HG02981 (cell line): Measurements from ENCODE around the gene TNS3.

Experiments used
- ATAC-seq: cut with Tn5 transposase; IDR thresholded peaks from one replicate; pipeline ENCODE4 v1.9.1; 2021; ENCODE audit warnings: mild to moderate bottlenecking, moderate library complexity; ENCODE audit not compliant: unreplicated experiment

TNS3 gene

DNA sequence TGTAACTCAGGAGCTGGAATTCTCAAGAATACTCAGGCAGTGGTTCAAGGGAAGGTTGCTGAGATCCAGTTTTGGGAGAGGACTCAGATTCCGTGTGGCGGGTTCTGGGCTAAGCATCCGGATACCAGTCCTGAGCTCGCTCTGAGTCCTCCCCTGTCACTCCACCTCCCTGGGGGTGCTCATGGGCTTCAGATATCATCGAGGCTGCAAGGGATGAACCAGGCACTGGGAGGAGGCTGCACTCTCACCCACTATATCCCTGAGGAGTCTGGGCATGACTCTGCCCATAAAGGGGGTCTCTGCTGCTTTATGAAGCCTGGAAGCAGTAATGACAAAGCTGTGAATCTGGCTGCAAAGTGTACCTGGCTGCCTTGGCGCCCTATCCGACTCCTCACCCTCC lies 188.5 kb downstream of the TNS3 start:
- ATAC-seq: no peak

DNA sequence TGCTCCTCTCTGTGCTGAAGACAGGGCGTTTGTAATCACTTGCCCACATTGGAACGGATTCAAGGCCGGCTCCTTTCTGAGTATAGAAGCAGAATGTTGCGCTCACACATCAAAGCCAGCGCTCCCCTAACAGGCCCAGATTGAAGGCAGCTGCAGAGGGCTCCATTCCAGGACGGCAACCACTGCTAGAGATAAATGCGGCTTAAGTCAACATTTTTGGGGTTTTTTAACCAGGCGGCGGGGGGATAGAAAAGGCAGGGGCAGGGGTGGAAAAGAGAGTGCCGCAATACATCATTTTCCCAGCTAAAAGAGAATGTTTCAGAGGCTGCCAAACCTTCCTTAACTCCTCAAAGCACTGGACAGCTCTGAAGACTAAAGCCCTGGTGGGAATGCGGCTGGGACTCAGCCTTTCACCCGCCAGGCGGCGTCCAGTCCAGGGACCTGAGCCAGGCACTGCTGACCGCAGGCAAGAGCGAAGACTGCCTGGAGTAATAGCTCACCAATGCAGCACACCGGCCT lies 189.6 kb downstream of the TNS3 start:
- ATAC-seq: no peak

- ATAC-seq: no peak
These were observed 190.2 kb downstream of the TNS3 start for GRCh38 chr7:47391726-47392125.

DNA sequence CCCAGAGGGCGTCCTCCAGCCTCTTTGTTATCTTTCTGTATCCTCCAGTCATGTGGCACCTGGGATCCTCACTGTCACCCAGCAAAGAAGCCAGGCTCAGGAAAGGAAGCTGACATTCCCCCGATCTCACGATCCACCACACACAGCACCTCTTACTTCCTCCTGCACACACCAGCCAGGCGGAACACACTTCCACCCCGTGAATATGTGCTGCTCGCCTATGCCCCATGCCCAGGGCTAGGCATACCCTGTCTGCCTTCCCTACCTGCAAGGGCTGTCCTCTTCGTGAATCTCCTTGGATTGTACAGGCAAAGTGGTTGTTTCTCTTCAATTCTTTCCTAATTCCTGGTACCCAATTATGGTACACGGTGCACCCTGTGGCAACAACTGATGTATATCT lies 191.0 kb downstream of the TNS3 start:
- ATAC-seq: no peak

GRCh38 chr7:47389923-47390630 lies 191.8 kb downstream of the TNS3 start:
- ATAC-seq: no peak

DNA sequence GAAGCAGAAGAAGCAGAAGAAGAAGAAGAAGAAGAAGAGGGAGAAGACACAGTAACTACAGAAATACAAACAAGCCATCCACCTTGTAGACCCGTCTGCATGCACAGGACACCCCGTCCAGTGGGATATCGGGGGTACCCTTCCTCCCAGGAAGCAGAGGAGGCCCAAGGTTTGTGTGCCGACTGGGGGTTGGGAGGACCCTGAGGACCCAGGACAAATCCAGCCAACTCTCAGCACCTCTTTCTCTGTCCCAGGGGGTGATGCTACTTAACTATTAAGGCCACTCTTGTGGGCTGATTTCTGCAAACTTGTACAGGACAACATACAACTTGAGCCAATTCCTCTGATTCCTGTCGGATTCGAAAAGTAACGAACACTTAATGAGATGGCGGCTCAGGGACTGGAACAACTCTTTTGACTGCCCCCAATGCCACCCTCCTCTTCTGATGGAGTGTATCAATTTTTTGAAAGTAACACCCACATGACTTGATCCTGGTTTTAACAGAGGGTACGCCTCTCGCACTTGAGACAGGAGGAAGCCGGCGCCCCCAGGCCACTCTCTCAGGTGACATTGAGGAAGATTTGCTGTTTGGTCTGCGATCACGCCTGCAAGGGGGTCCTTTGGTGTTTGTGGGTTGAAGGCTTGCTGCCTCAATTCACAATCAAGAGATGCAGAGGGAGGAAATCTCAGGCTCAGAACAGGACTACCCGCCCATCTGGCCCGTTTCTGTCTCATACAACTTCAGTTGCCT lies 192.6 kb downstream of the TNS3 start:
- no peak for ATAC-seq

- ATAC-seq: no peak
These were observed 194.4 kb downstream of the TNS3 start for GRCh38 chr7:47387506-47387905.

DNA sequence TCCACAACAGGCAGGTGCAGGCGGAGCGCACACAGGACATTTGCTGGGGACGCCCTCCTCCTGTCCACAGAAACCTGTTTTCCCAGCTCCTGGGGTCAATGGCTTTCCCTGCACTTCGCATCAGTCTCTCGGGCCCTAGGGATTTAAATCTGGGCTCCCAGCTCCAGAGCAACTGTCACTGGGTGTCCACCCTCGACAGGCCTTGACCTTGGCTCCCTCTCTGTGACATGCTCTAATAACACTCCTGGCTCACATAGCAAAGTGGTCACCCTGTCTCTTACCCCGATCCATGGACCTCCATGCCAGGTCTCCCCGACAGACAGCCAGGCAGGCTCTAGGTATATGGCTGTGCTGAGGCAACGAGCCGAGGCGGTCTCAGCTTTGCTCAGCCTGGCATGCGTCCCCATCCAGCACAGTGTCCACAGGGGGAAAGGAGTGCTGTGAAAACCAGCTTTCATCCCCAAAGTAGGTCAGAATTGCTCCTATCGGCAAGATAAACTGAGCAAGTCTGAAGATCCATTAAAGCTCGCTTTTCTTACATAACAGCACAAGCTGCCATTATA lies 195.6 kb downstream of the TNS3 start:
- ATAC-seq: no peak

DNA sequence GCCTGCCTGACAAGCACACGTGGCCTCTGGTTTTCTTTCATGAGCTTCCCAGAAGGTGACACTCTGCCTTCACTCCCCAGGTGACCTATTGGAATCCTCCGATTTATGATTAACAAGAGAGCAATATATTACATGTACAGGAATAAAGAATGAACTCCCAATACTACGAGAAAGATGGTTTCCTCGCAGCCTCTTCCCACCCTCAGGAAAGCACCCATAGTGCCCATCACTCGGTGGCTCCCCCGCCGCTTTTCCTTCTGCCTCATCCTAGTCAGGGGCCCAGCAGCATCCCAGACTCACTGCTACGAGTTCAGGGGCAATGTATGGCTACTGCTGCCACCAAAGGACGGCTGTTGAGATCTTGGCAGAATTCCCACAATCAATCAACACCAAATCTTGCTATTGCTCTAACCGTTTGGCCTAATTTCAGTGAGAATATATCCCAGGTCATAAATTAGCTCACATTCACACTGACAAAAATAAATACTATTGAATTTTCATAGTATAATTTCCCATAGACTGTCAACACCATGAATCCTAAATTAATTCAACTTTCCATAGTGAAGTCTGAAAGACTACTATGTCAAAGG lies 196.3 kb downstream of the TNS3 start:
- no peak for ATAC-seq

DNA sequence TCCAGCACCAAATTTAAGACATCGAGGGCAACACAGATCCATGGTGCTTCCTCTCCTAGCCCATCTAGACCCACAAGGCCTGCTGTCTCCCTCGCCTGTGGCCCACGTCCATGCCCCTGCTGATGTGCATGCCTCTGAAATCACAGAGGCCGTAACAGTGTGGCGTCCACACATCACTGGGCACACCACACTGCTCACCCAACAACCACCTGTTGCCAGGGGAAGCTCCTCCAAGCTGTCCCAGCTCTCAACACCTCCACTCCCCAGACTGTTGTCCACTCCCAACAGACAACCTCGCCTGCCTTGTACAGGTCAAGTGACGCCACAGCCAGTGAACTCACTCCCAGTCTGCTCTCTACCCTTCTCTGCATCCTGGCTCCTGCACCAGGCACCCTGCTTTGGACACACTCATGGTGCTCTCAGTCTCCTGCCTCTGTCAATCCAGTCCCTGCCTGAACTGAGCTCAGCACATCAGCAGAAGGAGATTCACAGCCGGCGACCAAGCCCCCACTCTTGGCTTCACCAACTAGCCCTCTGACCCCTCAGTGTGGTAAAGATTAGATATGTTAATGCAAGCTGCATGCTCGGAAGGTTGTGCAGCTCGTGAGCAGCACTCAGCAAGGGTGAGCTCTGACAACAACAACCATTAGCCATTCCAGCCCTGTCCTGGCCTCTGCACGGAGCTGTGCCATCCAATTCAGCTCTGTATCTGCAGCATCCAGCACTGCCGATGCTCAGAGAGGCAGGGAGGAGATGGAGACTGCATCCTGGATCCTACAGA lies 197.0 kb downstream of the TNS3 start:
- ATAC-seq: no peak

DNA sequence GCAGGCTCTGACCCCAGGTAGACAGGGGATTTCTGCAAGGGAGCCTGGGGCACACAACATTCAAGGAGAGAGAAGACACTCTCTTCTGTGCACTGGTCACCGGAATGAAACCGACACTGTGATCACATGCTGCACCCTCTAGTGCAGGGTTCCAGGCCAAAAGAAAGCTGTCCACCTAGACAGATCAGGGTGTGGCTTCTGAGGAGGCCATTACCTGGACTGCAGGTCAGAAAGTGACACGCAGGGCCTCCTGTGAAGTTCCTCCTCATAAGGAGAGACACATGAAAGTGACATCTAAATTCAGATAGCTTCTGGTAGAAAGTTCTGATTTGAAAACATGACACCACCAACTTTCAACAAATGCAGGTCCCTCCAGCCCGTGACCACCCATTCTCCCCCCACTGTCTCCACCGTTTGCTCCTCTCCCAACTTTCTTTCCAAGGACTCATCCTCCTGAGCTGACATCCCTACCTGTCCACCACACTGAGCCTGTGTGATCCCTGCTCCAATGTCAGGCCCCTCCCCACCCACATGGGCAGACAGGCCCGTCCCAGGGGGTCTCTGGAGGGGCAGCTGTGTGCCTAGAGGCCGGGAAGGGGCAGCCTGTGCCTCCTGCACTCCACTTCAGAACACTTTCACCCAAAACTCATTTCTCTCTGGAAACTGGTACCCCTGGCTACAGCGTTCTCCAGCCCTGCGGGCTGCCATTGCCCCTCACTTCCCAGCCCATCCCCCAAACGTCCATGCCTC lies 198.0 kb downstream of the TNS3 start:
- ATAC-seq: no peak

DNA sequence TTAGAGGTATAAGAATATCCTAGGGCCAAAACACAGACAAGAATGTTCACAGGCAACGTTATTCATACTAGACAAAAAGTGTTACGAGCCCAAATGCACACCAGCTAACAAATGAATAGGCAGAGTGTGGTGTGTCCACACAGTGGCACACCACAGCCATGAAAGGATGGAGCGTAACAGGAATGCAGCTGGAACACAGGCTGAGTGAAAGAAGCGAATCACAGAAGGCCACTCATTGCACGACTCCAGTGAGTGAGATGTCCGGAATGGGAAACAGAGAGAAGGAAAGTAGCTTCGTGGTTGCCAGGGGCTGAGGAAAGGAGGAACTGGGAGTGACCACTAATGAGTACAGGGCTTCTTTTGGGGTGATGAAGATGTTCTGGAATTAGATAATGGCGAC lies 198.8 kb downstream of the TNS3 start:
- no peak for ATAC-seq

DNA sequence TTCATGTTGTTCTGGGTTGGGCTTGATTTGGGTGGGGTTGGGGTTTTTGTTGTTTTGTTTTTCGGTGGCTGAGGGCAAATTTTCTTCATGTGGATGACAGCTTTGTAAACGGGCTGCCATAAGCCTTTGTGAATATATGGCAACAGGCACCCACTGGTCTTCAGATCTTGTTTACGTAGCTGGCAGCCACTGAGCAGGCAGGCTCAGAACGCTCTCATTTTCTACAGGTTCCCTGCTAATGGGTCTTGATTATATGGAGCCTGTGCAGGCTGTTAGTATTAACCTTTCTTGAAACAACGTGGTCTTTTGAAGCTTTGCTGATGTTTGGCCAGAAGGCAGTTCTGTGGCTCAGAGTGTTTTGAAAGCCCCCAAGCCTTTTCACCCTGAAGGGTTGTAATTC lies 199.7 kb downstream of the TNS3 start:
- no peak for ATAC-seq

GRCh38 chr7:47381134-47381495 lies 200.8 kb downstream of the TNS3 start:
- ATAC-seq: no peak

- no peak for ATAC-seq
These were observed 201.4 kb downstream of the TNS3 start for GRCh38 chr7:47380325-47381133.

DNA sequence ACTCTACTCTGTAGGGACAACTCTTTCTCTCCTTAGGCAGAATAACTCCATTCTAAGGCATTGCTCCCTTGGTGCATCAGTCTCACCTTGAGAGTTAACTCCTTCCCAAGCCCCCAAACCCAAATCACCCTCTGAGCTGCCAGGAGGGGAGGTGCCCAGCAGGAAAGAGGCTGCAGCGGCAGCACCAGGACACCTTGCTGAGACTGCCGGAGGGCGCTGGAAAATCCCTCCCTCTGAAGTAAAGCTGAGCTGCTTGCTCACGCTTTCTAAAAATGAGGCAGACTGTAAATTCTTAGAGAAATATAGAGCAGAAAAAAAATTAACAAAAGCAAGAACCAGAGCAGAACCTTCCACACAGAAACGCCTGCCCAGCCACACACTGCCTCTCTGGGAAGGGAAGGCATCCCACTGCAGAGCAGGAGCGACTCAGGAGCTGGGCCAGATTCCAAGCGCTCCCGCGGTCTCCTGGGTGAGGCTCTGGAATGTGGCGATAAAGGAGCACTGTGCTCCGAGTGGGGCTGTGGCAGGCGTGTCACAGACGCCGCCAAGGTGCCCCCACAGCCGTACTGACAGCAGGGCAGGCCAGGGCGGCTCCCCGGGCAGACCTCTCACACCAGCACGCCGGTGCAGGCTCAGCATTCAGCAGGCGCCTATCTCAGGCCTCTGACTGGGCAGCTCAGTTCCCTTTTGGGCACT lies 202.1 kb downstream of the TNS3 start:
- ATAC-seq: no peak

- ATAC-seq: no peak
These were observed 203.0 kb downstream of the TNS3 start for GRCh38 chr7:47378728-47379395.

GRCh38 chr7:47377741-47378140 lies 204.2 kb downstream of the TNS3 start:
- no peak for ATAC-seq
